K562 (cell line): Measurements from ENCODE around the gene NFXL1. TPM values are rescaled to one million over a fixed set of nuclear protein-coding genes. Genes with fewer than 3 reads are reported as not detected.

Source experiments
- ATAC-seq: fragments of 200-7000 bp; cut with Tn5 transposase; 3 replicates; pipeline ENCODE4 v1.9.1; 2020; ENCODE audit warnings: moderate library complexity
- BruUV-seq: library from RNA; stranded (reverse); fragments of 400-500 nt; replicated peaks from 2 replicates; lab custom pipeline; 2021; lab: Mats Ljungman, UMichigan
- CTCF ChIA-PET: fragments of 300-600 bp; formaldehyde crosslinking; extraction: SDS; loops from one replicate; lab custom pipeline; 2021; ENCODE audit warnings: low intra/inter-chr PET ratio; lab: Yijun Ruan, JAX
- POLR2A ChIA-PET: fragments of 300-600, 350-650 bp; sonication (Branson Sonifier 250); formaldehyde crosslinking; extraction: SDS; loops from one replicate; lab custom pipeline; 2021; ENCODE audit warnings: antibody characterized with exemption, inconsistent platforms; lab: Yijun Ruan, JAX
- DNase-seq, 4 experiments: peaks; one replicate each; pipeline versions ENCODE4 v3.0.0 to v3.0.0-alpha.2; 2011 to 2018; ENCODE audit warnings: low spot score in 3 of 4, mixed read lengths in 3 of 4; ENCODE audit errors: extremely low read depth in 1 of 4
- FAIRE-seq: peaks from 2 replicates; lab custom pipeline; 2011; peaks lifted over from hg19 to GRCh38; lab: Jason Lieb, UNC
- H2AFZ ChIP-seq: 2 replicates; pipeline ENCODE4 v1.6.0; 2011; ENCODE audit warnings: low read depth, low read length, control low read depth, inconsistent platforms
- H3K27ac ChIP-seq: fragments of 200-600 bp; 3 replicates; pipeline ENCODE4 v1.8.0; 2011; ENCODE audit warnings: low read depth, mild to moderate bottlenecking, control low read depth, inconsistent platforms, low read length, moderate library complexity, mixed read lengths; ENCODE audit errors: extremely low read depth
- H3K27me3 ChIP-seq, 2 experiments: fragments of 300-600 bp in 1 of 2; 2 replicates in 1 of 2; 3 replicates in 1 of 2; pipeline versions ENCODE4 v1.6.0 to v1.8.0; 2011; ENCODE audit warnings: inconsistent platforms in 2 of 2, low read length in 2 of 2, mild to moderate bottlenecking in 1 of 2, mixed read lengths in 1 of 2, moderate library complexity in 1 of 2; ENCODE audit not compliant: control insufficient read depth in 2 of 2, insufficient read depth in 2 of 2
- H3K36me3 ChIP-seq: fragments of 300-600 bp; 3 replicates; pipeline ENCODE4 v1.8.0; 2011; ENCODE audit warnings: mild to moderate bottlenecking, low read length, inconsistent platforms; ENCODE audit not compliant: control insufficient read depth, insufficient read depth
- H3K4me1 ChIP-seq, 2 experiments: fragments of 200-600 bp in 1 of 2; replicated peaks in 1 of 2; 2 replicates in 1 of 2; 3 replicates in 1 of 2; pipeline versions ENCODE4 v1.5.1 to v1.8.0; 2011; ENCODE audit warnings: inconsistent platforms in 2 of 2, low read length in 2 of 2, mild to moderate bottlenecking in 1 of 2, mixed read lengths in 1 of 2, moderate library complexity in 1 of 2; ENCODE audit not compliant: control insufficient read depth in 2 of 2, insufficient read depth in 2 of 2
- H3K4me2 ChIP-seq: 2 replicates; pipeline ENCODE4 v1.6.1; 2011; ENCODE audit warnings: low read length, control low read depth, inconsistent platforms, mixed read lengths; ENCODE audit not compliant: insufficient read depth
- H3K4me3 ChIP-seq: fragments of 200-600 bp; sonication (generic), shearing (Covaris generic); 2 replicates; pipeline ENCODE4 v1.5.1; 2016; ENCODE audit warnings: control low read depth, inconsistent platforms
- H3K79me2 ChIP-seq: fragments of 200-600 bp; 3 replicates; pipeline ENCODE4 v1.8.0; 2011; ENCODE audit warnings: low read length, inconsistent platforms; ENCODE audit not compliant: control insufficient read depth, insufficient read depth
- H3K9ac ChIP-seq, 2 experiments: 2 replicates each; pipeline versions ENCODE4 v1.6.0 to v1.6.1; 2011; ENCODE audit warnings: low read depth in 2 of 2, low read length in 2 of 2, control low read depth in 1 of 2, inconsistent platforms in 1 of 2, mild to moderate bottlenecking in 1 of 2, mixed read lengths in 1 of 2; ENCODE audit not compliant: insufficient read depth in 1 of 2
- H3K9me1 ChIP-seq: one replicate; pipeline ENCODE4 v1.6.0; 2011; ENCODE audit warnings: inconsistent platforms, mild to moderate bottlenecking, low read length, moderate library complexity; ENCODE audit not compliant: control insufficient read depth, insufficient read depth
- H3K9me3 ChIP-seq: replicated peaks from 2 replicates; pipeline ENCODE4 v1.5.1; 2011; ENCODE audit warnings: low read depth, low read length, inconsistent platforms; ENCODE audit not compliant: control insufficient read depth, insufficient read depth
- H4K20me1 ChIP-seq: replicated peaks from 2 replicates; pipeline ENCODE4 v1.6.1; 2011; ENCODE audit warnings: low read length, inconsistent platforms, mixed read lengths; ENCODE audit not compliant: control insufficient read depth, insufficient read depth
- EWSR1 ChIP-seq: fragments of 450-650 bp; IDR thresholded peaks from 2 replicates; pipeline ENCODE4 v1.6.1; 2018; ENCODE audit warnings: borderline replicate concordance, mild to moderate bottlenecking, low read depth, moderate library complexity; ENCODE audit not compliant: partially characterized antibody
- FUS ChIP-seq: fragments of 200-400 bp; formaldehyde crosslinking; optimal IDR thresholded peaks from 2 replicates; pipeline ENCODE3; 2017; ENCODE audit warnings: low read depth, low read length
- KLF1 ChIP-seq: fragments of 450-650 bp; IDR thresholded peaks from 2 replicates; pipeline ENCODE4 v1.6.1; 2016; ENCODE audit warnings: missing genetic modification characterization, missing compliant biosample characterization
- LEF1 ChIP-seq: fragments of 450-650 bp; IDR thresholded peaks from 2 replicates; pipeline ENCODE4 v1.6.1; 2016; ENCODE audit warnings: mild to moderate bottlenecking
- PTBP1 ChIP-seq: fragments of 200-400 bp; formaldehyde crosslinking; IDR thresholded peaks from 2 replicates; pipeline ENCODE4 v1.6.1; 2017; ENCODE audit warnings: low read depth, low read length
- SAFB2 ChIP-seq: fragments of 200-400 bp; formaldehyde crosslinking; IDR thresholded peaks from 2 replicates; pipeline ENCODE4 v1.6.1; 2018; ENCODE audit warnings: borderline replicate concordance, low read length, low read depth, moderate library complexity; ENCODE audit not compliant: severe bottlenecking
- TAF9B ChIP-seq: fragments of 450-650 bp; IDR thresholded peaks from 2 replicates; pipeline ENCODE4 v1.6.1; 2018; ENCODE audit warnings: mild to moderate bottlenecking; ENCODE audit not compliant: partially characterized antibody
- TEAD1 ChIP-seq, 2 experiments: fragments of 450-650 bp in 1 of 2; sonication (generic) in 1 of 2; formaldehyde crosslinking; IDR thresholded peaks; 2 replicates each; pipeline versions ENCODE4 v1.4.0 to v1.8.0; 2020 to 2022; ENCODE audit warnings: mild to moderate bottlenecking in 2 of 2, missing genetic modification reagents in 1 of 2
- ZNF134 ChIP-seq: fragments of 250-450 bp; sonication (Bioruptor Pico); conservative IDR thresholded peaks from 2 replicates; pipeline ENCODE4 v1.4.0; 2020
- ZNF644 ChIP-seq: fragments of 200-800 bp; sonication (Bioruptor generic); IDR thresholded peaks from 2 replicates; pipeline ENCODE4 v1.6.1; 2016; ENCODE audit warnings: low read depth, missing genetic modification characterization, missing compliant biosample characterization
- WGBS: fragments of 100-300 bp; shearing (Covaris generic); methylation state at CpG from one replicate; pipeline ENCODE4 v1.1.6; 2016; ENCODE audit warnings: low coverage, mixed read lengths; ENCODE audit not compliant: insufficient coverage; ENCODE audit errors: missing lambda C conversion rate; 5-methylcytosine and 5-hydroxymethylcytosine counted together
- in situ Hi-C: fragments of 300-500 bp; cut with MboI; formaldehyde crosslinking; loops from 4 replicates; pipeline ENCODE4 v1.15.0; 2018; ENCODE audit warnings: inconsistent platforms, mixed read lengths
- intact Hi-C: fragments of 100-400 bp; cut with micrococcal nuclease; formaldehyde crosslinking; loops from 2 replicates; pipeline ENCODE4 v1.14.2; 2022
- polyA plus RNA-seq, 8 experiments: library from polyadenylated mRNA; depleted of rRNA in 4 of 8; stranded (reverse) in 5 of 8; unstranded in 3 of 8; fragments of >200 nt; fragmentation: Nextera tagmentation in 2 of 8; fragmentation: Illumina TruSeq in 1 of 8; extraction: Ambion mirVana in 2 of 8; extraction: Trizol in 1 of 8; gene quantifications; 2 replicates each; pipeline versions ENCODE4 v1.2.1 to v1.2.3, GENCODE V29; 2011 to 2014; ENCODE audit warnings: inconsistent platforms in 1 of 8, missing spikeins in 1 of 8
- total RNA-seq, 7 experiments: library from RNA; depleted of rRNA in 6 of 7; stranded (reverse); fragments of >200 nt in 6 of 7; fragmentation: Illumina TruSeq in 2 of 7; extraction: Trizol in 2 of 7; gene quantifications; 2 replicates each; pipeline versions ENCODE4 v1.2.1 to v1.2.3, GENCODE V29; 2011 to 2021; ENCODE audit warnings: low replicate concordance in 1 of 7
- TF ChIP-seq, protein P1 (sequence below): fragments of 250-450 bp; sonication (Bioruptor Pico); IDR thresholded peaks from 2 replicates; pipeline ENCODE4 v1.4.0; 2020; ENCODE audit warnings: mild to moderate bottlenecking, moderate library complexity, borderline replicate concordance
- TF ChIP-seq, protein P2 (sequence below), 2 experiments: fragments of 200-800 bp in 1 of 2; sonication (Bioruptor generic) in 1 of 2; sonication (generic) in 1 of 2; formaldehyde crosslinking in 1 of 2; IDR thresholded peaks in 1 of 2; conservative IDR thresholded peaks in 1 of 2; 2 replicates each; pipeline versions ENCODE4 v1.5.0 to v1.6.1; 2016 to 2020; ENCODE audit warnings: missing compliant biosample characterization in 1 of 2, missing genetic modification characterization in 1 of 2, missing genetic modification reagents in 1 of 2
- TF ChIP-seq, protein P3 (sequence below): fragments of 200-800 bp; sonication (Bioruptor generic); IDR thresholded peaks from 2 replicates; pipeline ENCODE4 v1.6.1; 2017; ENCODE audit warnings: missing genetic modification characterization, missing compliant biosample characterization

Gene NFXL1
- total and polyA plus RNA-seq, 9 of the 15 experiments (the other 6 are each of a cell fraction or from before 2014, with no cell fraction given) = 7.5 to 27.0 (median 10.6) TPM

DNA sequence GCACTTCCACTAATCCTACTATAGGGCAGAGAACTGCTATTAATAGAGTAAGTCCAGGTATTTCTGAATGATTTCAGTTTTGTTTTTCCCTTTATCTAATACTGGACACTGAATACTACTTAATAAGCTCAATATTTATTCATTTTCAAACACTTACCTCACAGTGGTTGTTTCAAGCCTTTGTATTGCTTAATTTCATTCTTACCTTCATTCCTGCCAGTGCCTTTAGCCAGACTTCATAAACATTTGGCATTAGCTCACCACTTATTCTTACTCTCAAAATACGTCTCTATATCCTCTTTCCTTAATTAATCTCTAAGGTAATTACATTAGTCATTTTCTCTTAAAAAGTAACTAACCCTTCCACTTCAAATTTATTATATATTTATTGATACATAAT, 57.7 kb downstream of the NFXL1 start:
- intact Hi-C loops = no loop called here
- no peaks in the 10 kb centered on the region for H3K4me1 ChIP-seq
- no peak overlapping the region for H3K4me2 ChIP-seq
- no peaks in the 10 kb centered on the region for H3K9me1 ChIP-seq
- ATAC-seq = no peak
- in situ Hi-C loops = no loop called here
- no peaks in the 10 kb centered on the region for H3K79me2 ChIP-seq
- no peaks in the 10 kb centered on the region for H4K20me1 ChIP-seq
- ChIA-PET CTCF (no interaction called here), POLR2A (no interaction called here)
- no peak overlapping the region for H3K27ac ChIP-seq
- no peaks in the 10 kb centered on the region for H3K9me3 ChIP-seq
- no peak overlapping the region for H3K9ac ChIP-seq
- 100% methylated on average over 1 of the region's 1 CpG for WGBS
- H3K4me3 ChIP-seq = no peak overlapping the region
- no peak for DNase-seq
- H3K36me3 ChIP-seq = peaks cover 26% of the 10 kb centered on the region; the same call in 2 of the 3 replicates
- H3K27me3 ChIP-seq = no peaks in the 10 kb centered on the region
- no peak for TF ChIP-seq FUS
- TF ChIP-seq ZNF134 (CRISPR knock-in tag) = no peak
- no peak for TF ChIP-seq SAFB2
- no peak for TF ChIP-seq TAF9B
- TF ChIP-seq PTBP1 = no peak
- no peak for TF ChIP-seq TEAD1 (CRISPR knock-in tag; IDR thresholded peaks at IDR 0.05)
- TF ChIP-seq, protein P1, sequence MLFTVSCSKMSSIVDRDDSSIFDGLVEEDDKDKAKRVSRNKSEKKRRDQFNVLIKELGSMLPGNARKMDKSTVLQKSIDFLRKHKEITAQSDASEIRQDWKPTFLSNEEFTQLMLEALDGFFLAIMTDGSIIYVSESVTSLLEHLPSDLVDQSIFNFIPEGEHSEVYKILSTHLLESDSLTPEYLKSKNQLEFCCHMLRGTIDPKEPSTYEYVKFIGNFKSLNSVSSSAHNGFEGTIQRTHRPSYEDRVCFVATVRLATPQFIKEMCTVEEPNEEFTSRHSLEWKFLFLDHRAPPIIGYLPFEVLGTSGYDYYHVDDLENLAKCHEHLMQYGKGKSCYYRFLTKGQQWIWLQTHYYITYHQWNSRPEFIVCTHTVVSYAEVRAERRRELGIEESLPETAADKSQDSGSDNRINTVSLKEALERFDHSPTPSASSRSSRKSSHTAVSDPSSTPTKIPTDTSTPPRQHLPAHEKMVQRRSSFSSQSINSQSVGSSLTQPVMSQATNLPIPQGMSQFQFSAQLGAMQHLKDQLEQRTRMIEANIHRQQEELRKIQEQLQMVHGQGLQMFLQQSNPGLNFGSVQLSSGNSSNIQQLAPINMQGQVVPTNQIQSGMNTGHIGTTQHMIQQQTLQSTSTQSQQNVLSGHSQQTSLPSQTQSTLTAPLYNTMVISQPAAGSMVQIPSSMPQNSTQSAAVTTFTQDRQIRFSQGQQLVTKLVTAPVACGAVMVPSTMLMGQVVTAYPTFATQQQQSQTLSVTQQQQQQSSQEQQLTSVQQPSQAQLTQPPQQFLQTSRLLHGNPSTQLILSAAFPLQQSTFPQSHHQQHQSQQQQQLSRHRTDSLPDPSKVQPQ (CRISPR knock-in tag) = no peak
- no peak for TF ChIP-seq LEF1
- no peak for TF ChIP-seq ZNF644 (tag)
- TF ChIP-seq, protein P2, sequence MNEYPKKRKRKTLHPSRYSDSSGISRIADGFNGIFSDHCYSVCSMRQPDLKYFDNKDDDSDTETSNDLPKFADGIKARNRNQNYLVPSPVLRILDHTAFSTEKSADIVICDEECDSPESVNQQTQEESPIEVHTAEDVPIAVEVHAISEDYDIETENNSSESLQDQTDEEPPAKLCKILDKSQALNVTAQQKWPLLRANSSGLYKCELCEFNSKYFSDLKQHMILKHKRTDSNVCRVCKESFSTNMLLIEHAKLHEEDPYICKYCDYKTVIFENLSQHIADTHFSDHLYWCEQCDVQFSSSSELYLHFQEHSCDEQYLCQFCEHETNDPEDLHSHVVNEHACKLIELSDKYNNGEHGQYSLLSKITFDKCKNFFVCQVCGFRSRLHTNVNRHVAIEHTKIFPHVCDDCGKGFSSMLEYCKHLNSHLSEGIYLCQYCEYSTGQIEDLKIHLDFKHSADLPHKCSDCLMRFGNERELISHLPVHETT (CRISPR knock-in tag; conservative IDR thresholded peaks at IDR 0.05 in 1 of 2, IDR thresholded peaks at IDR 0.05 in 1 of 2) = no peak
- TF ChIP-seq, protein P3, sequence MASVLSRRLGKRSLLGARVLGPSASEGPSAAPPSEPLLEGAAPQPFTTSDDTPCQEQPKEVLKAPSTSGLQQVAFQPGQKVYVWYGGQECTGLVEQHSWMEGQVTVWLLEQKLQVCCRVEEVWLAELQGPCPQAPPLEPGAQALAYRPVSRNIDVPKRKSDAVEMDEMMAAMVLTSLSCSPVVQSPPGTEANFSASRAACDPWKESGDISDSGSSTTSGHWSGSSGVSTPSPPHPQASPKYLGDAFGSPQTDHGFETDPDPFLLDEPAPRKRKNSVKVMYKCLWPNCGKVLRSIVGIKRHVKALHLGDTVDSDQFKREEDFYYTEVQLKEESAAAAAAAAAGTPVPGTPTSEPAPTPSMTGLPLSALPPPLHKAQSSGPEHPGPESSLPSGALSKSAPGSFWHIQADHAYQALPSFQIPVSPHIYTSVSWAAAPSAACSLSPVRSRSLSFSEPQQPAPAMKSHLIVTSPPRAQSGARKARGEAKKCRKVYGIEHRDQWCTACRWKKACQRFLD (CRISPR knock-in tag) = no peak
- TF ChIP-seq KLF1 (tag) = no peak
- no peak for TF ChIP-seq EWSR1
- no peak for FAIRE-seq
- H2AFZ ChIP-seq = no peak overlapping the region
- BruUV-seq = no TSS peak
